ENCODE data around the gene KCNF1. TPM values are rescaled to one million over a fixed set of nuclear protein-coding genes. Genes with fewer than 3 reads are reported as not detected.
"Not testable (repeated sequence)": the region's sequence is repeated elsewhere in the genome, so short reads cannot be mapped to it uniquely, and the experiment has no call there.

Gene KCNF1
- total RNA-seq, 1 donor from 2014 or later: not detected

DNA sequence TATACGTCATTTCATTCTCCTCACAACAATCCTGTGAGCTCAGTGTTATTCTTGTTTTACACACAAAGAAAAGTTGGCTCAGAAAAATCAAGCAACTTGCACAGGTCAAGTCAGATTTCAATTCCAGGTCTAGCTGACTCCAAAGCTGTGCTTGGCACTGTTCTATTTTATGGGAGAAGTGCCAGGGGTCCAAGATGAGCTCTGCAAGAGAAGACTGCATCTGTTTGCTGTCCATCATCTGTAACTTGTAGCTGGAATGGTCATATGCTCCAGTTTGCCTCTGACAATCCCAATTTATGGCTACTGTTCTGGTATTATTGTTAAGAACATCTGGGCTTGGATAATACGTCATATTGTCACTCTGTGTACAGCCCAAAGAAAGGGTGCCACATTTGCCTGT lies 28.9 kb downstream of the KCNF1 start:
- intact Hi-C loops (cut with micrococcal nuclease): no loop called here

DNA sequence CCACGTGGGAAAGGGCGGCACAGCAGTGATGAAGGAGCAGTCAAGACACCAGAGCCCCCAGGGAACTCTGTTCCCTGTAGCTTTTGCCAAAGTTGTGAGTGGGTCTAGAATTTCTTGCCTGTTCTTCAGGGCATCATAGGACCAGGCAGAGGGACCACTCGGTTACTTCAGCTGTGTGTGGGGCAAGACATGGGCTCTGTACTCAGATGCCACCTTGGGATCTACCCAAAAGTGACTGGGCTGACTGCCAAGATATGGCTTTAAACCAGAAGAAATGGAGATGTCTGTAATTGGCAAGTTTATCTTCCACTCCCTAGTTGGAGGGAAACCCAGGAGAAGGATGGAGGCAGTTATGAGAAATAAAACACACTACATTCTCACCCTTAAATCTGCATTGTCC lies 29.6 kb downstream of the KCNF1 start:
- intact Hi-C loops (cut with micrococcal nuclease): no loop called here

DNA sequence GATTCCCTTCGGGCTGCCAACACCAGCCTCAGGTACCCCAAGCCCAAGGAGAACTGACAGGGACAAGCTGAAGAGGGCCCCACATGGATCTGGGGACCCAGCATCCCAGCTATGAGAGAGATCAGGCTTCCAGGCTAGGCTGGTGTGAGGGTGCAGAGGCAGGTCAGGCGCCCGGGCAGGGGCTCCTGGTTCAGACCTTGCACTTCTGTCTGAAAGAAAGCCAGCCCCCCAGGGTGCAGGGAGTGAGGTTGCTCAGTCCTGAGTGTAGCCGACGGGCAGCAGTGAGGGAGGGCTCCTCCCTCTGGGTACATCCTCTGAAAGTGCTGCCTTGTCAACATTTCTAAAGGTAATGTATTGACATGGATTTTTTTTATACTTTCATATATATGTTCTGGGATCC lies 33.1 kb downstream of the KCNF1 start:
- intact Hi-C loops (cut with micrococcal nuclease): no loop called here

DNA sequence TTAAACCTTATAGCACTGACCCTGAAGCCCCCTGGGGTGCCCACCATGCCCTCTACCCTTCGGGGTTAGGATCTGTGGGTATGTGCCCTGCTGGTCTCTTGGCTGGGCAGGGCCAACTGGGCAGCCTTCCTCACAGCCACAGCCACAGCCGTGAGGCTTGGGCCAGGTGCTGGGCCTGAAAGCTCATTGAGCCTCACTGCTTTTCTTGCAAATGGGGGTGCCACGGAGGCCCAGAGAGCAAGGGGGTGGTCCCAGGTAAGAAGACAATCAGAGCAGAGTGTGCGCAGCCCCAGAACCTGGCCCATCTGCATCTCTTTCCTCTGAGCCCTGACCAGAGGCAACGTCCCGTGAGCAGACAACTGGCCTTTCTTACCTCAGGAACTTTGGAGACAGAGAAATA lies 34.7 kb downstream of the KCNF1 start:
- intact Hi-C loops (cut with micrococcal nuclease): no loop called here

DNA sequence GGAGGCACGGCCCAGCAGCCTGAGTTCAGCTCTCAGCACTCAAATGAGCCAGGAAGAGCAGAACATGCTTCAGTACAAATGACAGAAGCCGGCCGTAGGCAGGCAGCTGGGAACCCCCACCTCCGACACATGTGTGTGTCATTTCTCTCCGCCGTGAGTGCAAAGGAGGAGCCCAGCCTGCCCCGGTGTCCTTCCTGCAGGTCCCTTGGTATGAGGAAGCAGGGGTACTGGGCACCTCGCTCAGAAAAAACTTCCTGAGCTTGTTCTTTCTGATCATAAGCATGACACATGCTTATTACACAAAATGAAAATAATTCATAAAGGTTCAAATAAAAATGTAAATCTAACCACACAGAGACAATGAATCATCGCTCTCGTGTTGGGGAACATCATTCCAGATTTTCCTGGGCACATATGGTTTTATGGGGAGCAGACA lies 35.3 kb downstream of the KCNF1 start:
- intact Hi-C loops (cut with micrococcal nuclease): no loop called here

DNA sequence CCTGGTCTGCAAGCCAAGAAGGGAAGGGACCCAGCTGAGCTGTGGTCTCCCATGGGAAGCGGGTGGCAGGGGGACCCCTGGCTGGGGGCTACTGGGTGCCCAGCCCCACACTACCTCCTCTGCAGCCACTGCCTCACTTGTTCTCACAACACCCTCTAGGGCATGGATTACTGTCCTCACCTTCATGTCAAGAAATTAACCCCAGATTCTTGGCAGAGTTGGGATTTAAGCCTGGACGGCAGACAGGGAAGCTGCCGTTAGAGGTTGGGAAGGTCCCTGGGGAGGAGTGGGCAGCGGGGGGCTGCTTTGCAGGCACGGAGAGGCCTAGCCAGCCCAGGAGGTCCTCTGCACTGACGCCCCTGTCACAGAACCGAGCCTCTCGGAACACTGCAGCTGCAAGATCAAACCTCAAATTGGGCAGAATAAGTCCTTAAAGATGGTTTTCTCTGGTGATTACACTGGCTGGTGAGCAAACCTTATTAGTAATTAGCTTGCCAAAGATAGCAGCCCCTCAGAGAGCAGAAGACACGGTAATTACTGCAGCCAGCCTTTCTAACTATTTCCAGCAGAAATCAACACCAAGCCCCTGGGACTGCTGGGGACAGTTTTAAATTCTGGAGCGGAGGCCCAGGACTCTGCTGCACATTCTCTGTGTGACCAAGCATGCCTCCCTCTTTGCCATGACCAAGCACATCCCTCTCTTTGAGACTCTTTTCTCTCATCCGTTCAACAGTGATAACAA lies 35.9 kb downstream of the KCNF1 start:
- intact Hi-C loops (cut with micrococcal nuclease): no loop called here

DNA sequence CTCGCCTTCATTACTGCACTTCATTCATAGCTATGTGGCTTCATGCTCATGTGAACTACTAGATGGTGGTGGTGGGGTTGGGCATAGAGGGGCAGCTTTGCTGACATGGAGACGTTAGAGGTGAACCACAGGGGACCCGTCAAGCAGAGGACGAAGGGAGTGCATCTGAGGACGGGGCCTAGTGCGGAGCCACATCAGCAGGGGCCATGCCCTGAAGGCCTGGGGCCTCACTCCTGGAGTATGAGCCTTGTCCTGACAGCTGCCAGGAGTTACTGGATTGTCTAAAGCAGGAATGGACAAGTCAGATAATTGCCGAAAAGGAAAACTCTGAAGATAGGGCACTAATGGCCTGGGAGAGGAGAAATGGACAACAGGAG lies 36.4 kb downstream of the KCNF1 start:
- intact Hi-C loops (cut with micrococcal nuclease): no loop called here

DNA sequence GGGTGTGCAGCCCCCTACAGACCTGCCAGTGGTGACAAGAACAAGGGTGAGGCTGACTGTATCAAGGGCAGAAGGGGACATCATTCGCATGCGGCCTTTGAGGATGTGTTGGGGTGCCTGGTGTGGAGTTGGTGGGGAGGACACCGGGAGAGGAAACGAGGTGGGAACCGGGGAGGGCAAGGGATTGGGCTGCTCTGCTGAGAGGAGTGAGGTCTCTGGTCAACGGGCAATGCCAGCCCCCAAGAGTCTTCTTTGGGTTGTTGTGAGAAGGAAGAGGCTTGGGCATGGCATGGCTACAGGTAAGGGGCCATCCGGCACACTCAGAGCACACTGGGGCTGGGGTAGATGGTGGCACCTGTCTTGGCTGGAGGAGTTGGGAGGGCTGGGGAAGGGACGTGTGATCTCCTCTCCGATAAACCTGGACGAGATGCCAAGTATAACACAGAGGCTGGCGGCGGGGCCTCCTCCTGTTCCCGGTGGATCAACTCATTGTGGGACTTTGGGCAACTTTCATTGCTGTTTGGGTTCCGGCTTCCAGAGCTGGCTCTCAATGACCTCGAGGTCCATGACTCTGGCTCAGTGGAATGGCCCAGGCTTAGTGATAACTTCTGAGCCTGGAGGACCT lies 37.0 kb downstream of the KCNF1 start:
- intact Hi-C loops (cut with micrococcal nuclease): no loop called here

DNA sequence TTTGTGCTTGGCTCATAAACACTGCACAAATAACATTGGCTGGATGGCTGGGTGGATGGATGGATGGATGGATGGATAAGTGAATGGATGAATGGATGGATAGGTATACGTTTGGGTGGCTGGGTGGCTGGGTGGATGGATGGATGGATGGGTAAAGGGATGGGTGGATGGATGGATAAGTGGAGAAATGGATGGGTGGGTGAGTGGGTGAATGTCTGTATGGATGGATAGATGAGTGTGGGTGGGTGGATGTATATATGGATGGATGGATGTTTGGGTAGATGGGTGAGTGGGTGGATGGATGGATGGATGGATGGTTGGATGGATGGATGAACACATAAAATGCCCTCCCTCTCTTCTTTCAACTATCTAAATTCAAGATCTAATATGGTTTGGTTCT lies 38.1 kb downstream of the KCNF1 start:
- intact Hi-C loops (cut with micrococcal nuclease): no loop called here

DNA sequence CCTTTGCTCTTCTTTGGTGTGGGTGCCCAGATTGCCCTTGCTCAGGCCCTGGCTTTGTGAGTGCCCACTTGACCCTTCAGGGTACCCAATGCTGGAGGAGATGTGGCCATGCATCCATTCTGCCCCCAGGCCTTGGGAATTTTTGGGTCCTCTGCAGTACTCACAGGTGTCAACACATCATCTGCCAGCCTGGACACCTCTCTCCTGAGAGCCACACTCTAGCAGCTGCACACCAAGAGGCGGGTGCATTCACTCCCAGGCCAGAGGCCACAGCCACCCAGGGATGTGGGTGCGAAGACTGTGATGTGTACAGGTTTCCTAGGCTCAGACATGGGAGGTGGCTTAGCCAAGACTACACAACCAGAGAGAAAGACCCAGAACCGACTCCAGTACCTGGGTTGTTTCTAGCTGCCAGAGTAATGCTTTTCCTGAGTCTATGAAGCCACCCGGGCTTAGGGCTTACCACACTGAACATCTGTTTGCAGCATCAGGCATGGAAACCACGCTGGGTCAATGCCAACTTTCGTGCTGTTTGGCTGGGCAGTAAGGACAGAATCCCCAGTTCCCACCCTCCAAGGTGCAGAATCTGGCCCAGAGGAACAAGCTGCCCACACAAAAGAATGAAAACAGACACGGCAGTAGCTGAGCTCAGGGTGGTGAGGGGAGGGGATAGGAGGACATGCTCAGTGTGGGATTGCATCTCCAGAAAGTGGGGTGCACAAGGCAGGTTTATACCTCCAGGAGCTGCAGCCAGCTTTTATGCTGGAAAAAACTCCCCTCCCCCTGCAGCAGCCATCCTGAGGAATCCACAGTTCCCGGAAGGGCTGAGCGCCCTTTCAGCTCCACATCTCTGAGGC lies 40.1 kb downstream of the KCNF1 start:
- intact Hi-C loops (cut with micrococcal nuclease): no loop called here

DNA sequence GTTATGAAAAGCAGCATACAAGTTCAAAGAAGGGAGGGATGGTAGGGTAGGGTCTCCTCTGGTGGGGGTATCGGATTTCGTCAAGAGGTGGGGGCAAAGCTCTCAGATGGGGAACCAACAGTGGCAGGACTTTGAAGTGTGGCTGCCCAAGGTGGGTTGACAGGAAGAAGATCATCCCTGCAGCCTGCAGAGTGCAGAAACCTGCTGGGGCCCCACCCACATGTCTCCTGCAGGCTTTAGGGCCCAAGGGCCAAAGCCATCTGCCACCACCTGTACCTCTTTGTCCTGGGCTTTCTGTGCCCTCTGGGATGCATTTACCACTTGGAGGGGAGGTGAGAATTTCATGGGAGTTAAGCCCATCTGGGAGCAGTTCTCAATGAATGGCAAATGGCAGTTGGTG lies 42.7 kb downstream of the KCNF1 start:
- intact Hi-C loops (cut with micrococcal nuclease): no loop called here

DNA sequence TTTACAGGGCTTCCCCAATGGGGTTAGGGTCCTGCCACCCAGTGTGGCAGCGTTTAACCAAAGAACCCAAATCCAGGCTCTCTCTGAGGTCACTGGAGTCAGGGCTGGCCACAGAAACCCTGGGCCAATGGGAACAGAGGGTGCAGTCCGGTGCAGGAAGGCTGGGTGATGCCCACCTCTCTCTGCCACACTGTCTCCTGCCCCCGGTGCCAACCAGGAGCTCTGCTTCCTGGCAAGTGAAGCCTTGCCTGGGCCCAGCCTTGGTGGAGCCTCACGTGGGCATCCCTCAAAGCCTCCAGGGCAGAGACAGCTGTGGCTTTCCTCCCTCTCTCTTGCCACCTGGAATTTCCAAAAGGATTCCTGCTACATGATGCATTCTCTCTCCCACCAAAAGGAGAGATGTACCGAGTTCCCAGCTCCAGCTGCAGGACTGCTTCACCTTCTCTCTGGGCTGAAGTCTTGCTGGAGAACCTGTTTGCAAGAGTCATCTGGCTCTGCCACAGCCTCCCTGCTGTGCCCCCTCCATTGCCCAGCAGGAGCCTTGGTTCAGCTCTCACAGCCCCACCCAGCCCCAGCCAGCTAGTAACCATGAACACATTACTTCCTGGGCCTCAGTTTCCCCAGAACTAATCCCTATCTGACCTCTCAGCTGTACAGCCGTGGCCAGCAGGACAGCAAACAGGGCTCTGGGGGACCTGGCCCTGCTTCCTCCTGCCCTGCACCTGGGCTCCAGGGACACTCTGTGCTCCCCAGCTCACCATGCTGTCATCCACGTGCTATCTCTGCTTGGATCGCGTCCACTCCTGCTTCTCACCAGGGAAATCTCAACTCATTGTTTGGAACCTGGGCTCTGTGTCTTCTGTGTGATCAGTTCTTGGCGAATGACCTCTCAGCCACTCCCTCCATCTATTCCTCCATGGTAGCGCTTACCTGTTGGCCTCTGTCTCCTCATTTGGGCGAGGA lies 43.4 kb downstream of the KCNF1 start:
- intact Hi-C loops (cut with micrococcal nuclease): no loop called here

DNA sequence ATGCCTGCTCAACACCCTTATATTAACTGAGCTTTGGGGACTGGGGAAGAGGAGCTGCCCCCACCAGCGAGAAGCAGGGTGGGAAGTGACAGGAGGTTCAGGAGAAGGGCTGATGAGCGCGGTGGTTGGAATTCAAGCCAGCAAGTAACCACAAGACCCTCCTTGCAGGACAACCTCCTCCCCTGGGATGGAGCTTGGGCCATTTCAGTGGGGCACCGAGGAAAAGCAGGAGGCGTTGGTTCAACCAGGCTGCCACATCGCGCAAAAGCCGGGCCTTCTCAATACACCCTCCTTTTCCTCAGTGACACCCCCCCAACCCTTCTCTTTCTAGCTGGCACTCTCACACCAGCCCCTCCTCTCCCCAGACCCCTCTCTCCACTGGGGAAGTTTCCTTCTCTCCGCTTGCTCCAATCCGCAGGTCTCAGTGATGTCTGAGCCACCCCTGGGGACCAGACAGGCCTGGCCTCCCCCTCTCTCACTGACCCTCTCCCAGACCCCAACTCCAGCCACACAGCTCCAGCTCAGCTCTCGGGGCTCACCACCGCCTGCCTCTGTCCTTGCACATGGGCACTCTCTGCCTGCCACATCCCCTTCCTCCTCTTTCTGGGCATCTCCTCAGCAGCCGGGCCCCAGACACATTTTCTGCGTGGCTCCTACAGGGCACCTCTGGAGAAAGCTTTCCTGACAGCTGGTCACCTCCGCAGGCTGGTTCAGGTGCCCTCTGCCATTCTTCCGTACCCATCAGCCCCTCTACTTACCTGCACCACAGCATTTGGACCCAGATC lies 44.5 kb downstream of the KCNF1 start:
- intact Hi-C loops (cut with micrococcal nuclease): no loop called here

DNA sequence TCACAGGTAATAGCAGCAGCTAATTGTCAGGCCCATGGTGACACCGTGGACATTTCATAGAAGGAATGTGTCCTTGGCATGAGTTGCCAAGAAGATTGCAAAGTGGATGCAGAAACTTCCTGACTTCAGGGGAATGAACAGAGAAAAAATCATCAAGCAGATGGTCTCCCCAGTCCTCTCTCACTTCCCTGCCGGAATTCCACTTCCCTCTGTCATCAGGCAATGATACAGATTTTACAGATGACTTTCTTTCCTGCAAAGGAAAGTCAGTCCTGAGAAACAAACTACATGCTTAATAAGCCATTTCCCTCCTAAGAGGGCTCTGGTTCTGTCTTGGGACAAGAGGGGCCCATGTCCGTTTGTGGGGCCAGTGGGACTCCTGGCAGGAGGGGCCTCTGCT lies 45.7 kb downstream of the KCNF1 start:
- intact Hi-C loops (cut with micrococcal nuclease): no loop called here

DNA sequence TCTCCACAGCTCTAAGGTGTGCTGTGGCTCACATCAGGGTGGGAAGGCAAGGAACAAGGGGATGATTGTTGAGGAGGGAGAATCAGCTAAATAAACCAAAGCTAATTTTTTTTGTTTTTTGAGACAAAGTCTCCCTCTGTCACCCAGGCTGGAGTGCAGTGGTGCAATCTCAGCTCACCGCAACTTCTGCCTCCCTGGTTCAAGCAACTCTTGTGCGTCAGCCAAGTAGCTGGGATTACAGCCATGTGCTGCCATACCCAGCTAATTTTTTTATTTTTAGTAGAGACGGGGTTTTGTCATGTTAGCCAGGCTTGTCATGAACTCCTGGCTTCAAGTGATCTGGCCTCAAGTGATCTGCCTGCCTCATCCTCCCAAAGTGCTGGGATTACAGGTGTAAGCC lies 46.7 kb downstream of the KCNF1 start:
- intact Hi-C loops (cut with micrococcal nuclease): not testable (repeated sequence)

DNA sequence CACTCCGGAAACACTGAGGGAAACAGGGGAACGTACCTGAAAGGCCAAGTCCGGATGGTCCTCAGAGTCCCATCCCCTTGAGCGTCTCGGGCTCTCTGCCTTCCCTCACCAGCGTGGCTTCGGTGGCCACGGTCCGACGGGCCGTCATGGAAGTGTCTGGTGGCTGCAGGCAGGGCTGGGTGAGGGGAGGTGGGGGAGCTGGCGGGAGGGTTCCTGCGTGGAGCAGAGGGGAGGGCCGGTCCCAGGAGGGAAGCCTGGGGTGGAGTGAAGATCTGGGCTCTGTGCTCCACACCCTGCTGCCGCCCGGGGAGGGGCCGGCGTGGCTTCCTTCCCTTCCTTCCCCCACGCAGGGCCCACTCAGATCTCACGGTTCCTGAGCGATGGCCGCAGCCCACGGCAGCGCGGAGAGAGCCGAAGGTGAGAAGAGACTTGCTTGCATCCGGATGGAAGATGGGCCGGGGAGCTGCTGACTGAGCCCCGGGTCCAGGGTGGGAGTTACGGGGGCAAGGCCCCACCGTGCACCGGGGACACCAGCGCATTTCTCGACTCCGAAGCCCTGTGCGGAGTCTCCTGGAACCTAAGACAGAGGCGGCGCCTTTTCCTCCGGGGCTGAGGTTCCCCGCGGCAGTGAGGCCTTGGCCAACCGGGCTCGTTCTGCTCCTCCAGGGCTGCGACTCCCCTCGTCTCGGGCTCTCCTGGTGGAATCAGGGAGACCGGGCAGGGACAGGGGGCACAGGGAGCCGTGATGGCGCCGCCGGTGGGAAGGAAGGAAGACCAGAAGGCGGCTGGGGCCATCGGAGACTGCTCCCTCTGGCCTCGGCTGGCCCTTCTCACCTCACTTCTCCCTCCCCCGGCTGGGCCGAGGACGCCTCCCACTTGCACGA lies 49.1 kb downstream of the KCNF1 start:
- intact Hi-C loops (cut with micrococcal nuclease): no loop called here

DNA sequence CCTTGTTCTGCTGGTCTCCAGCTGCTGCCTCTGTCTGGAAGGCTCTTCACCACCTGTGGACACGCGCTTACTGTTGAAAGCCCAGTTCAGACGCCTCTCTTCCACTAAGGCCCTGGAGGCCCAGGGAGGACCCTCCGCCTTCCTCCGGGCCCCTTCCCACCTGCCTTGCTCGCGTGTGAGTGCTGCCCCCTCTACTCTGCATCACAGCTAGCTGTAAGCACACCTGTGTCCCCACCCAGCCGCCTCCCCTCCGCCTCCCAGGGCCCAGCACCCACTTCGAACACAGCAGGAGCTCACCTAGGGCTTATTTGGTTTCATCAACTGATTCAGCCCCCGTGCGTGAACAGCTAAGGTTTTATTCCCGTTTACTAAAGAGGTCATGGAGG lies 49.7 kb downstream of the KCNF1 start:
- intact Hi-C loops (cut with micrococcal nuclease): no loop called here

DNA sequence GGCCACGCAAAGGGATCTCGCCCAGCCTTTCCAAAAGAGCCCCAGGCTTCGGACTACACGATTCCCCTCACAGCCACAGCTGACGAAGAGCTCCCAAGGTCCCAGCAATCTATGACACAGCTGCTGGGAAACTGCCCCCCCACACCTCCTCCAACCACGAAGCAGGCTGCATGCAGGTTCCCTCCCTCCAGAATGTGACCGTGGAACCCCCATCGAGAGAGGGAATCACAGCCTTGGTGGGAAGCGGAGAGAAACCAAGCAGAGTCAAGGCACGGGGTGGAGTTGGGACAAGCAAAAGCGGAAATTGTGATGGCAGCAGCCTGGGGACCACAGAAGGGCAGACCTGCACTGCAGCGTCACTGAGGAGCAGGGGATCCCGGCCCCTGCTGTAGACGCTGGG lies 50.3 kb downstream of the KCNF1 start:
- intact Hi-C loops (cut with micrococcal nuclease): no loop called here

DNA sequence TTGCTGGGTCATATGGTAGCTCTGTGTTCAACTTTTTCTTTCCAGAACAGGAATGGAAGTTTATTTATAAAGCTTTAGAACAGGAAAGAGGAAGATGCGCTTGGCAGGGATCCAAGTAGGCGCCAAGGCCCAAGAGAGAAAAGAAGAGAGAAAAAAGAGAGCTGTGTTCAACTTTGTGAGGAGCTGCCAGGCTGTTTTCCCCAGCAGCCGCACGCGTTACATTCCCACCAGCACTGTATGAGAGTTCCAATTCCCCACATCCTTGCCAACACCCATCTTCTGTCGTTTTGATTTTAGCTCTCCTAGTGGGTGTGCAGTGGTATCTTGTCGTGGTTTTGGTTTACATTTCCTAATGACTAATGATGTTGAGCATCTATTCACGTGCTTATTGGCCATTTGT lies 51.4 kb downstream of the KCNF1 start:
- intact Hi-C loops (cut with micrococcal nuclease): no loop called here

Measured in T-helper 1 cell treated with Interleukin-12 subunit alpha and Interleukin-12 subunit beta and Interleukin-4 antibody, amounts not matched to agents 30 ng/mL and 1 ng/mL, for 36 hours (primary cell).